KMS-11 (cell line): ENCODE measurements around the gene KNG1.

ENCODE experiments used
- H2AFZ ChIP-seq: fragments of 200-600 bp; sonication (generic); 2 replicates; pipeline ENCODE4 v1.6.1; 2016; ENCODE audit warnings: antibody characterized with exemption, mixed run types, low read depth
- H3K27ac ChIP-seq: fragments of 200-600 bp; sonication (generic); 2 replicates; pipeline ENCODE4 v1.6.1; 2016; ENCODE audit warnings: mild to moderate bottlenecking, mixed run types
- H3K27me3 ChIP-seq: fragments of 200-600 bp; sonication (generic); 2 replicates; pipeline ENCODE4 v1.6.1; 2017; ENCODE audit warnings: mild to moderate bottlenecking, low read depth, mixed run types, moderate library complexity; ENCODE audit not compliant: insufficient read depth
- H3K36me3 ChIP-seq: fragments of 200-600 bp; sonication (generic); 2 replicates; pipeline ENCODE4 v1.6.1; 2017; ENCODE audit warnings: mild to moderate bottlenecking, mixed run types; ENCODE audit not compliant: insufficient read depth
- H3K4me1 ChIP-seq: fragments of 200-600 bp; sonication (generic); 2 replicates; pipeline ENCODE4 v1.6.1; 2016; ENCODE audit warnings: mild to moderate bottlenecking, low read depth, mixed run types; ENCODE audit not compliant: poor library complexity, severe bottlenecking
- H3K4me2 ChIP-seq: fragments of 200-600 bp; sonication (generic); 2 replicates; pipeline ENCODE4 v1.7.0; 2016; ENCODE audit warnings: mild to moderate bottlenecking, mixed run types
- H3K4me3 ChIP-seq: fragments of 200-600 bp; sonication (generic); IDR thresholded peaks from 2 replicates; pipeline ENCODE4 v1.6.1; 2017; ENCODE audit warnings: low read depth, low read length, mixed read lengths; ENCODE audit not compliant: insufficient read depth
- H3K79me2 ChIP-seq: fragments of 200-600 bp; sonication (generic); 2 replicates; pipeline ENCODE4 v1.6.1; 2016; ENCODE audit warnings: low read depth, mixed run types; ENCODE audit not compliant: insufficient read depth
- H3K9ac ChIP-seq: fragments of 200-600 bp; sonication (generic); 2 replicates; pipeline ENCODE4 v1.6.1; 2016; ENCODE audit warnings: mild to moderate bottlenecking, mixed run types
- H4K20me1 ChIP-seq: fragments of 200-600 bp; sonication (generic); 2 replicates; pipeline ENCODE4 v1.6.1; 2016; ENCODE audit warnings: mild to moderate bottlenecking, mixed run types; ENCODE audit not compliant: insufficient read depth
- TF ChIP-seq, protein P1 (sequence below): fragments of 200-600 bp; sonication (generic); conservative IDR thresholded peaks from 2 replicates; pipeline ENCODE4 v1.6.1; 2017; ENCODE audit warnings: low read depth, mild to moderate bottlenecking, antibody characterized with exemption, low read length, moderate library complexity, mixed read lengths

Gene KNG1

DNA sequence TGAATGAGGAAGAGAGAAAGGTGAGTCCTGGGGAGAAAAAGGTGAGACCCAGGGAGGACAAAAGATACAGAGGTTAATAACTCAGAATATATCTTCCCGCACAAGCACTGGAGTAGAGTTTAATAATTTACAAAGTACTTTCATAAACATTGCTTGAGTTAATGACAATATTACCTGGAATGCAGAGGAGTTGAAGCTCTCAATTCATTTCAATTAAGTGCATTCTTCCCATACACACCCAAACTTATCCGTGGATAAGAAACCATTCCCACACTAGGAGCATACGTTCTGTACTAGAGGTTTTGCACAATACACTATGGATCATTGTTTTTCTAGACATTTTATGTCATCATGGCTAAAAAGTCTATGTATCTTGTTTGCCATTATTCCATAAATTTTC, 23.3 kb upstream of the KNG1 start:
- no peak overlapping the region for H3K4me3 ChIP-seq
- no peaks in the 10 kb centered on the region for H3K27me3 ChIP-seq
- no peaks in the 10 kb centered on the region for H3K4me1 ChIP-seq
- no peak overlapping the region for H3K4me2 ChIP-seq
- no peaks in the 10 kb centered on the region for H3K79me2 ChIP-seq
- no peak overlapping the region for H3K27ac ChIP-seq
- no peaks in the 10 kb centered on the region for H3K36me3 ChIP-seq
- TF ChIP-seq, protein P1, sequence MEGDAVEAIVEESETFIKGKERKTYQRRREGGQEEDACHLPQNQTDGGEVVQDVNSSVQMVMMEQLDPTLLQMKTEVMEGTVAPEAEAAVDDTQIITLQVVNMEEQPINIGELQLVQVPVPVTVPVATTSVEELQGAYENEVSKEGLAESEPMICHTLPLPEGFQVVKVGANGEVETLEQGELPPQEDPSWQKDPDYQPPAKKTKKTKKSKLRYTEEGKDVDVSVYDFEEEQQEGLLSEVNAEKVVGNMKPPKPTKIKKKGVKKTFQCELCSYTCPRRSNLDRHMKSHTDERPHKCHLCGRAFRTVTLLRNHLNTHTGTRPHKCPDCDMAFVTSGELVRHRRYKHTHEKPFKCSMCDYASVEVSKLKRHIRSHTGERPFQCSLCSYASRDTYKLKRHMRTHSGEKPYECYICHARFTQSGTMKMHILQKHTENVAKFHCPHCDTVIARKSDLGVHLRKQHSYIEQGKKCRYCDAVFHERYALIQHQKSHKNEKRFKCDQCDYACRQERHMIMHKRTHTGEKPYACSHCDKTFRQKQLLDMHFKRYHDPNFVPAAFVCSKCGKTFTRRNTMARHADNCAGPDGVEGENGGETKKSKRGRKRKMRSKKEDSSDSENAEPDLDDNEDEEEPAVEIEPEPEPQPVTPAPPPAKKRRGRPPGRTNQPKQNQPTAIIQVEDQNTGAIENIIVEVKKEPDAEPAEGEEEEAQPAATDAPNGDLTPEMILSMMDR: no peak
- H3K9ac ChIP-seq: no peak overlapping the region
- no peak overlapping the region for H2AFZ ChIP-seq
- no peaks in the 10 kb centered on the region for H4K20me1 ChIP-seq

GRCh38 chr3:186694288-186695032, 22.7 kb upstream of the KNG1 start:
- TF ChIP-seq, protein P1: no peak
- Histone ChIP-seq H3K4me2 (no peak overlapping the region), H3K4me1 (no peaks in the 10 kb centered on the region), H2AFZ (no peak overlapping the region), H4K20me1 (no peaks in the 10 kb centered on the region), H3K9ac (no peak overlapping the region), H3K27ac (no peak overlapping the region), H3K4me3 (no peak overlapping the region), H3K79me2 (no peaks in the 10 kb centered on the region), H3K27me3 (no peaks in the 10 kb centered on the region), H3K36me3 (no peaks in the 10 kb centered on the region)

- Histone ChIP-seq H3K36me3 (no peaks in the 10 kb centered on the region), H3K9ac (no peak overlapping the region), H3K4me1 (no peaks in the 10 kb centered on the region), H3K4me2 (no peak overlapping the region), H2AFZ (no peak overlapping the region), H4K20me1 (no peaks in the 10 kb centered on the region), H3K79me2 (no peaks in the 10 kb centered on the region), H3K27ac (no peak overlapping the region), H3K4me3 (no peak overlapping the region), H3K27me3 (no peaks in the 10 kb centered on the region)
- TF ChIP-seq, protein P1: no peak
Measured at GRCh38 chr3:186696522-186696921, 20.6 kb upstream of the KNG1 start.

- no peak overlapping the region for H3K9ac ChIP-seq
- H3K27ac ChIP-seq: no peak overlapping the region
- no peak overlapping the region for H3K4me3 ChIP-seq
- TF ChIP-seq, protein P1: no peak
- no peak overlapping the region for H3K4me2 ChIP-seq
- H2AFZ ChIP-seq: no peak overlapping the region
- H3K36me3 ChIP-seq: no peaks in the 10 kb centered on the region
- H3K27me3 ChIP-seq: no peaks in the 10 kb centered on the region
- H3K79me2 ChIP-seq: no peaks in the 10 kb centered on the region
- H4K20me1 ChIP-seq: no peaks in the 10 kb centered on the region
- no peaks in the 10 kb centered on the region for H3K4me1 ChIP-seq
Measured at GRCh38 chr3:186697510-186697909, 19.6 kb upstream of the KNG1 start.
